BJ (cell line): Measurements from ENCODE around the gene NLRP3. TPM values are rescaled to one million over a fixed set of nuclear protein-coding genes. Genes with fewer than 3 reads are reported as not detected.
A peak's percentile ranks its signal among the peaks of the same experiment; 100 is the strongest.

Experiments used
- CTCF ChIA-PET: fragments of 350-600 bp; formaldehyde crosslinking; extraction: SDS; loops from one replicate; lab custom pipeline; 2021; ENCODE audit warnings: antibody characterized with exemption, inconsistent platforms; lab: Yijun Ruan, JAX
- POLR2A ChIA-PET: fragments of 300-600 bp; sonication (Branson Sonifier 250); formaldehyde crosslinking; extraction: SDS; loops from one replicate; lab custom pipeline; 2021; ENCODE audit warnings: antibody characterized with exemption; lab: Charles Lee
- DNase-seq: peaks from one replicate; pipeline ENCODE4 v3.0.0-alpha.2; 2011; ENCODE audit warnings: low read depth
- H3K27me3 ChIP-seq: 2 replicates; pipeline ENCODE4 v1.6.0; 2011; ENCODE audit warnings: low read length; ENCODE audit not compliant: control insufficient read depth, insufficient read depth
- H3K36me3 ChIP-seq: 2 replicates; pipeline ENCODE4 v1.5.1; 2011; ENCODE audit warnings: low read length; ENCODE audit not compliant: control insufficient read depth, insufficient read depth
- H3K4me3 ChIP-seq: 2 replicates; pipeline ENCODE4 v1.5.1; 2011; ENCODE audit warnings: low read depth, mild to moderate bottlenecking, control low read depth, low read length
- polyA plus RNA-seq: library from polyadenylated mRNA; depleted of rRNA; stranded (reverse); fragments of >200 nt; gene quantifications from 2 replicates; pipeline ENCODE4 v1.2.3, GENCODE V29; 2011
- TF ChIP-seq, protein P1 (sequence below): IDR thresholded peaks from 2 replicates; pipeline ENCODE4 v1.5.1; 2011; ENCODE audit warnings: low read depth, mild to moderate bottlenecking, control low read depth, inconsistent platforms, low read length, moderate library complexity; ENCODE audit not compliant: insufficient read depth

The NLRP3 gene
- polyA plus RNA-seq, 1 experiment: not detected

- no peak for DNase-seq
- ChIA-PET CTCF (interaction anchor here (1.7 kb wide), 1 partner anchor 12 kb away, joined by 3 read pairs; no protein-coding TSS in a partner anchor), POLR2A (no interaction called here)
- Histone ChIP-seq H3K27me3 (no peaks in the 10 kb centered on the region), H3K36me3 (no peaks in the 10 kb centered on the region), H3K4me3 (no peak overlapping the region)
- TF ChIP-seq, protein P1, sequence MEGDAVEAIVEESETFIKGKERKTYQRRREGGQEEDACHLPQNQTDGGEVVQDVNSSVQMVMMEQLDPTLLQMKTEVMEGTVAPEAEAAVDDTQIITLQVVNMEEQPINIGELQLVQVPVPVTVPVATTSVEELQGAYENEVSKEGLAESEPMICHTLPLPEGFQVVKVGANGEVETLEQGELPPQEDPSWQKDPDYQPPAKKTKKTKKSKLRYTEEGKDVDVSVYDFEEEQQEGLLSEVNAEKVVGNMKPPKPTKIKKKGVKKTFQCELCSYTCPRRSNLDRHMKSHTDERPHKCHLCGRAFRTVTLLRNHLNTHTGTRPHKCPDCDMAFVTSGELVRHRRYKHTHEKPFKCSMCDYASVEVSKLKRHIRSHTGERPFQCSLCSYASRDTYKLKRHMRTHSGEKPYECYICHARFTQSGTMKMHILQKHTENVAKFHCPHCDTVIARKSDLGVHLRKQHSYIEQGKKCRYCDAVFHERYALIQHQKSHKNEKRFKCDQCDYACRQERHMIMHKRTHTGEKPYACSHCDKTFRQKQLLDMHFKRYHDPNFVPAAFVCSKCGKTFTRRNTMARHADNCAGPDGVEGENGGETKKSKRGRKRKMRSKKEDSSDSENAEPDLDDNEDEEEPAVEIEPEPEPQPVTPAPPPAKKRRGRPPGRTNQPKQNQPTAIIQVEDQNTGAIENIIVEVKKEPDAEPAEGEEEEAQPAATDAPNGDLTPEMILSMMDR: no peak
These were observed 29.8 kb downstream of the NLRP3 start for GRCh38 chr1:247445526-247446356.

- ChIA-PET CTCF (no interaction called here), POLR2A (no interaction called here)
- Histone ChIP-seq H3K27me3 (no peaks in the 10 kb centered on the region), H3K4me3 (no peak overlapping the region), H3K36me3 (no peaks in the 10 kb centered on the region)
- TF ChIP-seq, protein P1: no peak
- DNase-seq: no peak
These were observed 31.4 kb downstream of the NLRP3 start for GRCh38 chr1:247447162-247447909.

DNA sequence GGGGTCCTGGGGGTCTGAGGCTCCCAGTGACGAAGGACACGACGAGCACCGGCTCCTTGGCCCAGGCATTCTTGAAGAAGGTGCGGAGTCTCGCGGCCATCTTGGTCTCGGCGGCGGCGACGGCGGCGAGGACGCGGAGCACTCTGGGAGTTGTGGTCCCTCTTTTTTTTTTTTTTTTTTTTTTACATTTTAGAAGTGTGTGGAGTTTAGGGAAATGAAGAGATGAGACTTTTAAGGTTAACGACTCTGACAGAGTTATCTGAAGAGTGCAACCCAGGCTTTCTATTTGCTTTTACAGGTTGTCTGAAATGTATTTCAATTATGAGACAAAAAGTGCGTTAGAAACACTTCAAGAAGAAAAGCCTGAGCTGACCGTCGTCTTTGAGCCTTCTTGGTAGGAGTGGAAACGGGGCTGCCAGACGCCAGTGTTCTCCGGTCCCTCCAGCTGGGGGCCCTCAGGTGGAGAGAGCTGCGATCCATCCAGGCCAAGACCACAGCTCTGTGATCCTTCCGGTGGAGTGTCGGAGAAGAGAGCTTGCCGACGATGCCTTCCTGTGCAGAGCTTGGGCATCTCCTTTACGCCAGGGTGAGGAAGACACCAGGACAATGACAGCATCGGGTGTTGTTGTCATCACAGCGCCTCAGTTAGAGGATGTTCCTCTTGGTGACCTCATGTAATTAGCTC is 32.3 kb downstream of the NLRP3 start:
- DNase-seq: peak; percentile 1
- Histone ChIP-seq H3K27me3 (no peaks in the 10 kb centered on the region), H3K36me3 (no peaks in the 10 kb centered on the region), H3K4me3 (peak overlapping the region; percentile 44)
- TF ChIP-seq, protein P1: 0 out of 2 replicates have a peak, but pooled peaks have one; percentile 6
- ChIA-PET POLR2A (no interaction called here), CTCF (interaction anchor here (0.6 to 2.1 kb wide), 4 partner anchors 8 to 344 kb away, joined by 3 to 7 read pairs (median 4); no protein-coding TSS in a partner anchor)

DNA sequence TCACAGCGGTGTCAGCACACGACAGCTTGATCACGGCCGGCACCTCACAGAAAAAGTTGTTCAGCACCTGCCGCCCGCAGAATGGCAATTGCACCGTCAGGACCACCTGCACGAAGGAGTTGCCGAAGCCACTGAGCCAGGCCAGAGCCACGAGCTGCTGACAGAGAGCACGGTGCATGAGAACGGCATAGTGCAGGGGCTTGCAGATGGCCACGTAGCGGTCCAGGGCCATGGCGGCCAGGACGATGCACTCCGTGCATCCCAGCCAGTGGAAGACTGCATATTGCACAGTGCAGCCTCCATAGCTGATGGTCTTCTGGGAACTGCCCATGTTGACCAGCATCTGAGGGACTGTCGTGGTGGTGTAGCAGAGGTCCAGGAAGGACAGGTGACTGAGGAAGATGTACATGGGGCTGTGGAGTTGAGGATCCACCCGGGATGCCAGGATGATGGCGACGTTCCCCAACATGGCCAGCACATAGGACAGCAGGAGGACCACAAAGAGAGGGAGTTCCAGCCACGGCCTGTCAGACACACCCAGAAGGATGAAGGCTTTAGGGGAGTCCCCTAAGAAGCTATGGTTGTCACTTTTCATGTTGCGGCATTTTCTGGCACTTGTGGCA is 35.5 kb downstream of the NLRP3 start:
- DNase-seq: no peak
- no peaks in the 10 kb centered on the region for H3K36me3 ChIP-seq
- POLR2A ChIA-PET: no interaction called here
- CTCF ChIA-PET: no interaction called here
- TF ChIP-seq, protein P1: no peak
- H3K4me3 ChIP-seq: no peak overlapping the region
- no peaks in the 10 kb centered on the region for H3K27me3 ChIP-seq
